Liver (tissue), 9 donors: ENCODE measurements around the gene PARL. TPM values are rescaled to one million over a fixed set of nuclear protein-coding genes. Genes with fewer than 3 reads are reported as not detected.
"Not testable (repeated sequence)": the region's sequence is repeated elsewhere in the genome, so short reads cannot be mapped to it uniquely, and the experiment has no call there.

Experiments used
- DNase-seq: peaks from one replicate; pipeline ENCODE4 v3.0.0-alpha.2; 2017; ENCODE audit warnings: low spot score
- H3K27ac ChIP-seq, 2 donors: one replicate each; pipeline ENCODE4 v1.7.0; 2013; ENCODE audit warnings: inconsistent platforms in 2 of 2, low read length in 2 of 2, control low read depth in 1 of 2, low read depth in 1 of 2, mild to moderate bottlenecking in 1 of 2
- H3K27me3 ChIP-seq, 4 donors: one replicate each; pipeline versions ENCODE4 v1.6.1 to v1.7.0; 2013; ENCODE audit warnings: low read length in 3 of 4, inconsistent platforms in 1 of 4, mild to moderate bottlenecking in 1 of 4, moderate library complexity in 1 of 4; ENCODE audit not compliant: control insufficient read depth in 4 of 4, insufficient read depth in 4 of 4
- H3K36me3 ChIP-seq, 4 donors: one replicate each; pipeline versions ENCODE4 v1.6.1 to v1.7.0; 2013; ENCODE audit warnings: low read length in 3 of 4, mild to moderate bottlenecking in 3 of 4, low read depth in 1 of 4, moderate library complexity in 1 of 4; ENCODE audit not compliant: control insufficient read depth in 4 of 4, insufficient read depth in 3 of 4
- H3K4me1 ChIP-seq, 4 donors: one replicate each; pipeline versions ENCODE4 v1.6.1 to v1.7.0; 2013; ENCODE audit warnings: low read length in 3 of 4, mild to moderate bottlenecking in 3 of 4, moderate library complexity in 1 of 4; ENCODE audit not compliant: control insufficient read depth in 4 of 4, insufficient read depth in 4 of 4
- H3K4me3 ChIP-seq, 3 donors: one replicate each; pipeline versions ENCODE4 v1.6.1 to v1.7.0; 2013; ENCODE audit warnings: low read length in 3 of 3, control low read depth in 1 of 3, low read depth in 1 of 3, mild to moderate bottlenecking in 1 of 3
- H3K9ac ChIP-seq, 2 donors: one replicate each; pipeline ENCODE4 v1.7.0; 2013; ENCODE audit warnings: low read length in 2 of 2, mild to moderate bottlenecking in 2 of 2, moderate library complexity in 2 of 2, control low read depth in 1 of 2, low read depth in 1 of 2
- H3K9me3 ChIP-seq, 4 donors: one replicate each; pipeline versions ENCODE4 v1.6.1 to v1.7.0; 2013; ENCODE audit warnings: low read length in 3 of 4; ENCODE audit not compliant: control insufficient read depth in 4 of 4
- CTCF ChIP-seq: fragments of 150-350 bp; IDR thresholded peaks from 2 replicates; pipeline ENCODE4 v1.5.1; 2017; ENCODE audit warnings: improper control_type of control experiment, low read depth, low read length; ENCODE audit not compliant: missing input control
- FOXA1 ChIP-seq: IDR thresholded peaks from 2 replicates; pipeline ENCODE4 v1.6.1; 2016; ENCODE audit warnings: antibody characterized with exemption
- FOXA2 ChIP-seq: IDR thresholded peaks from 2 replicates; pipeline ENCODE4 v1.6.1; 2016; ENCODE audit warnings: antibody characterized with exemption
- HNF4G ChIP-seq: IDR thresholded peaks from 2 replicates; pipeline ENCODE4 v1.6.1; 2016; ENCODE audit warnings: antibody characterized with exemption
- JUND ChIP-seq, 2 donors: IDR thresholded peaks; 2 replicates each; pipeline ENCODE4 v1.6.1; 2016; ENCODE audit warnings: antibody characterized with exemption in 2 of 2
- MAX ChIP-seq: IDR thresholded peaks from 2 replicates; pipeline ENCODE4 v1.6.1; 2016; ENCODE audit warnings: antibody characterized with exemption
- NR2F2 ChIP-seq: IDR thresholded peaks from 2 replicates; pipeline ENCODE4 v1.6.1; 2016; ENCODE audit warnings: antibody characterized with exemption
- RAD21 ChIP-seq, 2 donors: IDR thresholded peaks; 2 replicates each; pipeline ENCODE4 v1.6.1; 2016; ENCODE audit warnings: antibody characterized with exemption in 2 of 2, mild to moderate bottlenecking in 2 of 2
- RXRA ChIP-seq, 2 donors: IDR thresholded peaks; 2 replicates each; pipeline ENCODE4 v1.6.1; 2017 to 2018; ENCODE audit warnings: antibody characterized with exemption in 2 of 2, mild to moderate bottlenecking in 1 of 2
- SP1 ChIP-seq: IDR thresholded peaks from 2 replicates; pipeline ENCODE4 v1.6.1; 2018; ENCODE audit warnings: antibody characterized with exemption, mild to moderate bottlenecking
- TAF1 ChIP-seq: conservative IDR thresholded peaks from 2 replicates; pipeline ENCODE4 v1.6.1; 2016; ENCODE audit warnings: antibody characterized with exemption, mild to moderate bottlenecking
- YY1 ChIP-seq: IDR thresholded peaks from 2 replicates; pipeline ENCODE4 v1.6.1; 2016; ENCODE audit warnings: antibody characterized with exemption, mild to moderate bottlenecking
- WGBS: extraction: QIAGEN DNeasy Blood & Tissue Kit; methylation state at CpG from one replicate; pipeline ENCODE4 v1.1.7; 2013; 5-methylcytosine and 5-hydroxymethylcytosine counted together
- polyA plus RNA-seq, 2 donors: library from polyadenylated mRNA; stranded (reverse) in 1 of 2; unstranded in 1 of 2; fragments of 200-250 nt in 1 of 2; fragments of >200 nt in 1 of 2; fragmentation: Nextera tagmentation in 1 of 2; extraction: Ambion mirVana in 1 of 2; gene quantifications; one replicate each; pipeline versions ENCODE4 v1.2.1 to v1.2.3, GENCODE V29; 2013 to 2015
- total RNA-seq, 2 donors: library from RNA; depleted of rRNA; stranded (reverse); fragments of >200 nt; gene quantifications; one replicate each; pipeline ENCODE4 v1.2.3, GENCODE V29; 2014
- TF ChIP-seq, protein P1 (sequence below): IDR thresholded peaks from 2 replicates; pipeline ENCODE4 v1.6.1; 2016; ENCODE audit warnings: antibody characterized with exemption, mild to moderate bottlenecking
- TF ChIP-seq, protein P2 (sequence below): IDR thresholded peaks from 2 replicates; pipeline ENCODE4 v1.6.1; 2016; ENCODE audit warnings: antibody characterized with exemption
- donor health status: healthy.
- donor health status: healthy.
- donor health status: healthy.
- donor health status: healthy.
- donor health status: healthy.

The PARL gene
- total and polyA plus RNA-seq, 4 donors = 16.1 to 32.7 (median 22.1) TPM

DNA sequence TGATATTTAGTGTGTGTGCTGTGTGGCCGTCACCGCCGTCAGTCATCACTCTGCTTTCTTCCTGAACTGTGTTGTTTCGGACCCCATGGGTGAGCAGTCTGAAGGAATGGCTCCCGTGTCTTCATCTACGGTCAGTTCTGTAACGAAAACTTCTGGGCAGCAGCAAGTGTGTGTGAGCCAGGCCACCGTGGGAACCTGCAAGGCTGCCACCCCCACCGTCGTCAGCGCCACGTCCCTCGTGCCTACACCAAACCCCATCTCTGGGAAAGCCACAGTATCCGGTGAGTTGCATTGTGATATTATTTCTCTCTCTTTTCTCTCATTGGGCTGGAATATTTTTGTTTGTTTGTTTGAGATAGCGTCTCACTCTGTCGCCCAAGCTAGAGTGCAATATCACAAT lies 94.0 kb downstream of the PARL start:
- WGBS = 97% methylated on average over 16 of the region's 16 CpGs
- TF ChIP-seq FOXA2 (no peak), TAF1 (no peak), CTCF (no peak), MAX (no peak), YY1 (no peak), SP1 (no peak)
- H3K9ac ChIP-seq = no peak overlapping the region
- no peak overlapping the region for H3K27ac ChIP-seq
- H3K27me3 ChIP-seq = no peaks in the 10 kb centered on the region
- no peaks in the 10 kb centered on the region for H3K4me1 ChIP-seq
- no peak for DNase-seq
- no peak overlapping the region for H3K4me3 ChIP-seq
- peaks cover 3 to 17% (median 17%) of the 10 kb centered on the region in 4 donors for H3K36me3 ChIP-seq
- no peaks in the 10 kb centered on the region for H3K9me3 ChIP-seq

DNA sequence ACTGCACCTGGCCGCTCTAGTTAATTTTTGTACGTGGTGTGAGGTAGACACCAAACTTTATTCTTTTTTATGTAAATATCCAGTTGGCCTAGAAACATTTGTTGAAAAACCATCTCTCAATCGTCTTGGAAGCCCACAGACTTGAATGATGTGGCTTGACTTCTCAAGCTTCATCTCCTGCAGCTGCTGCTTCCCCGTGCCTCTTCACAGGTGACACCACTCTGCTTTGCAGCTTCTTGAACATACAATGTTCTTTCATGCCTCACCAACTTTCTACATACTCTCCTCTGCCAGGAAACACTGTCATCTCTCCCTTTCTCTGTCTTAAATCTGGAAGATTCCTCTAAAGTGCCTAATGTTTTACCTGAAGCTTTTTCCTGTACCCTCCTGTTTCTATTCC lies 94.9 kb downstream of the PARL start:
- Histone ChIP-seq H3K9ac (no peak overlapping the region), H3K27me3 (no peaks in the 10 kb centered on the region), H3K4me1 (no peaks in the 10 kb centered on the region), H3K9me3 (no peaks in the 10 kb centered on the region), H3K27ac (no peak overlapping the region), H3K4me3 (no peak overlapping the region), H3K36me3 (peaks cover 3 to 17% (median 17%) of the 10 kb centered on the region in 4 donors)
- 96% methylated on average over 4 of the region's 4 CpGs for WGBS
- no peak for DNase-seq
- TF ChIP-seq NR2F2 (no peak), RAD21 (IDR thresholded peaks at IDR 0.05) (no peak), MAX (no peak), HNF4G (no peak), SP1 (no peak), JUND (IDR thresholded peaks at IDR 0.05) (no peak)

DNA sequence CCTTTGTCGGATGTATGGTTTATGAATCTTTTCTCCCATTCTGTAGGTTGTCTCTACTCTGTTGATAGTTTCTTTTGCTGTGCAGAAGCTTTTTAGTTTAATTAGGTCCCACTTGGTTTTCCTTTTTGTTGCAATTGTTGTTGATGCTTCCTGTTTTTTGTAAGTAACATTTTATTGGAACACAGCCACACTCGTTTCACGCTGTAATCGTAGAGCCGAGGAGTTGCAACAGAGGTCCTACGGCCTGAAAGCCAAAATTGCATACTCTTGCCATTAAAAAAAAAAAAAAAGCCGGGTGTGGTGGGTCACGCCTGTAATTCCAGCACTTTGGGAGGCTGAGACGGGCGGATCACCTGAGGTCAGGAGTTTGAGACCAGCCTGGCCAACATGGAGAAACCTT lies 100.2 kb downstream of the PARL start:
- not testable (repeated sequence) for DNase-seq, H3K27me3 ChIP-seq, H3K4me1 ChIP-seq, H3K4me3 ChIP-seq, H3K9ac ChIP-seq, H3K27ac ChIP-seq, H3K9me3 ChIP-seq
- WGBS = 77% methylated on average over 10 of the region's 10 CpGs
- H3K36me3 ChIP-seq = peaks cover 4 to 13% (median 9%) of the 10 kb centered on the region in 4 donors

DNA sequence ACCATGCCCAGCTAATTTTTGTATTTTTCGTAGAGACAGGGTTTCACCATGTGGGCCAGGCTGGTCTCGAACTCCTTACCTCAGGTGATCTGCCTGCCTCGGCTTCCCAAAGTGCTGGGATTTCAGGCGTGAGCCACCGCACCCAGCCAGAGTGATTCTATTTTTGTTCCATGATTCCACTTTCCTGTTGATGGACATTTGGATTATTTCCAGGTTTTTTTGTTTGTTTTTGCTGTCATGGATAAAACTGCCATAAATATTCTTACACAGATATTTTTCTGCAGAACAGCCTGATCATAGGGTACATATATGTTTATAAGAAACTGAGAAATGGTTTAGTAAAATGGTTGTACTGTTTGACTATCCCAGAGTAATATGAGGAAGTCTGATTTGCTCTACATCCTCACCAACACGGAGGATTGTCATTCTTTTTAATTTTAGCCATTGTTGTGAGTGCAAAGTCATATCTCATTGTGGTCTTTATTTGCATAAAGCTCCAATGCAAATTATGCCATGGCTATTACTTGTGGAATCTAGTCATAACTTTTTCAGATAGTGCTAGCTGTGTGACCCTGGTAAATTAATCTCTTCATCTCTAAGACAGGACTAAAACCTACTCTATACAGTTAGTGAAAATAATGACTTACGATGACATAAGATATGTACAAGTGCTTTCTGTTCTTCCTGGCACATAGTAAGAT lies 102.0 kb downstream of the PARL start:
- WGBS = 83% methylated on average over 7 of the region's 7 CpGs
- peaks cover 7 to 21% (median 9%) of the 10 kb centered on the region in 4 donors for H3K36me3 ChIP-seq
- H3K27ac ChIP-seq = no peak overlapping the region

More for the DNA sequence above, 102.0 kb downstream of the PARL start:
- Histone ChIP-seq H3K9ac (no peak overlapping the region), H3K4me3 (no peak overlapping the region), H3K4me1 (no peaks in the 10 kb centered on the region), H3K27me3 (no peaks in the 10 kb centered on the region), H3K9me3 (no peaks in the 10 kb centered on the region)
- TF ChIP-seq, protein P1, sequence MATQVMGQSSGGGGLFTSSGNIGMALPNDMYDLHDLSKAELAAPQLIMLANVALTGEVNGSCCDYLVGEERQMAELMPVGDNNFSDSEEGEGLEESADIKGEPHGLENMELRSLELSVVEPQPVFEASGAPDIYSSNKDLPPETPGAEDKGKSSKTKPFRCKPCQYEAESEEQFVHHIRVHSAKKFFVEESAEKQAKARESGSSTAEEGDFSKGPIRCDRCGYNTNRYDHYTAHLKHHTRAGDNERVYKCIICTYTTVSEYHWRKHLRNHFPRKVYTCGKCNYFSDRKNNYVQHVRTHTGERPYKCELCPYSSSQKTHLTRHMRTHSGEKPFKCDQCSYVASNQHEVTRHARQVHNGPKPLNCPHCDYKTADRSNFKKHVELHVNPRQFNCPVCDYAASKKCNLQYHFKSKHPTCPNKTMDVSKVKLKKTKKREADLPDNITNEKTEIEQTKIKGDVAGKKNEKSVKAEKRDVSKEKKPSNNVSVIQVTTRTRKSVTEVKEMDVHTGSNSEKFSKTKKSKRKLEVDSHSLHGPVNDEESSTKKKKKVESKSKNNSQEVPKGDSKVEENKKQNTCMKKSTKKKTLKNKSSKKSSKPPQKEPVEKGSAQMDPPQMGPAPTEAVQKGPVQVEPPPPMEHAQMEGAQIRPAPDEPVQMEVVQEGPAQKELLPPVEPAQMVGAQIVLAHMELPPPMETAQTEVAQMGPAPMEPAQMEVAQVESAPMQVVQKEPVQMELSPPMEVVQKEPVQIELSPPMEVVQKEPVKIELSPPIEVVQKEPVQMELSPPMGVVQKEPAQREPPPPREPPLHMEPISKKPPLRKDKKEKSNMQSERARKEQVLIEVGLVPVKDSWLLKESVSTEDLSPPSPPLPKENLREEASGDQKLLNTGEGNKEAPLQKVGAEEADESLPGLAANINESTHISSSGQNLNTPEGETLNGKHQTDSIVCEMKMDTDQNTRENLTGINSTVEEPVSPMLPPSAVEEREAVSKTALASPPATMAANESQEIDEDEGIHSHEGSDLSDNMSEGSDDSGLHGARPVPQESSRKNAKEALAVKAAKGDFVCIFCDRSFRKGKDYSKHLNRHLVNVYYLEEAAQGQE = no peak
- TF ChIP-seq JUND (IDR thresholded peaks at IDR 0.05) (no peak), FOXA2 (no peak), HNF4G (no peak), NR2F2 (no peak), RXRA (IDR thresholded peaks at IDR 0.05) (no peak), FOXA1 (no peak), SP1 (no peak), TAF1 (no peak)
- TF ChIP-seq, protein P2, sequence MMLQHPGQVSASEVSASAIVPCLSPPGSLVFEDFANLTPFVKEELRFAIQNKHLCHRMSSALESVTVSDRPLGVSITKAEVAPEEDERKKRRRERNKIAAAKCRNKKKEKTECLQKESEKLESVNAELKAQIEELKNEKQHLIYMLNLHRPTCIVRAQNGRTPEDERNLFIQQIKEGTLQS = no peak
- no peak for DNase-seq
